Activated CD8-positive, alpha-beta memory T cell treated with anti-CD3 and anti-CD28 coated beads, Interleukin-2, amount 50 U/mL, for 1 hour (primary cell): ENCODE data around the gene PLEKHJ1.

Experiments
- DNase-seq: peaks from one replicate; pipeline ENCODE4 v3.0.0-alpha.2; 2020; ENCODE audit errors: extremely low read depth

The PLEKHJ1 gene

DNA sequence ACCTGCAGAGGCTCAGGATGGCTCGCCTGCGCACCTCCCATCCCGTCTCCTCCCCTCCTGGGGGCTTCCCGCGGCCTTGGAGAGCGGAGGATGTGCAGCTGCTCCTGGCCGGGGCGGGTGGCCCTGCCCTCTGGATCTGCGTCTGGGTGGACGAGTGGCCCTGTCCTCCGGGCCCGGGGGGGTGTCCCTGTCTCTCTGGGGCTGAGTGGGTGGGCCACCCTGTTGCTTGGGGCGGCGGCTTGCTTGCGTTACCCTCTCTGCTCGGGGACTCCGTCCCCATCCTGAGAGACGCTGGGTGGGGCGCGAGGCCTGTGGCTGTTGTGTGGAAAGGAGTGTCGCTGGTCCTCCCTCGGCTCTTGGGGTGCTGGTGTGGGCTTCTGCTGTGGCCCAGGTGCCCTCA is 37.8 kb downstream of the PLEKHJ1 start:
- DNase-seq = no peak

DNA sequence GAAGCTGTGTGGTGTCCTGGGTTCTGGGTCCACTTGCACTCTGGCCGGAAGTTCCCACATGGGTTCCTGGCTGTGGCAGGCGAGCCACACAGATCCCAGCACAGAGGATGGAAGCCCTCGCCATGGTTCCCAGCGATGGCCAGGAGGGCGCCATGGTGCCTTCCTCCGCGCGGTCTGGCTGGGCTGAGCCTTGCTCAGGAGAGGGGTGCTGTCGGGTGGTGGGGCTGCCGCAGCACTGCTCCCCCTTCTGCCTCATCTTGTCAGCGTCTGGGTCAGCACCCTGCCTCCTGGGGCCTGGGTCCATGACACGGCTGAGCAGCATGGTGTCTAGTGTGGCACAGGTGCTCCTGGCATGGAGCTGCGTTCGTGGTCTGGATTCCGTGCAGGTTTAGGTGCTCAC is 38.9 kb downstream of the PLEKHJ1 start:
- no peak for DNase-seq

GRCh38 chr19:2195914-2196313 is 40.2 kb downstream of the PLEKHJ1 start:
- DNase-seq = no peak

GRCh38 chr19:2195361-2195760 is 40.8 kb downstream of the PLEKHJ1 start:
- DNase-seq = no peak

GRCh38 chr19:2194513-2195078 is 41.5 kb downstream of the PLEKHJ1 start:
- DNase-seq = no peak

DNA sequence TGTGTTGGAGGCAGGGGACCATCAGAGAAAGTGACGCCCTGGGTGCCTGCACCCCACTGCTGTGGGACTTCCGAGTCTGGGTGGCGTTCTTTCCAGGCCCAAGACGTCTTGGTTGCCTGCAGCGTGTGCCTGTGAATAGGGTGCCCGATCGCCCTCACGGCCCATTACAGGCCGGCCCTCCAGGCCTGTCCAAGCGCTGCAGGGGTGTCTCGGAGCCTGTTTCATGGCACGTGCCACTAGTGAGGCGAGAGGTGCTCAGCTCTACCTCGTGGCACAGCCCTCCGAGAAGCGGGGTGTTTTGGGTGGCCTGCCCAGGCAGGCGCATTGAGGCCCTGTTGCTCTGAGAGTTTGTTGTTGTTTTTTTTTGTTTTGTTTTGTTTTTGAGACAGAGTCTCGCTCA is 42.3 kb downstream of the PLEKHJ1 start:
- no peak for DNase-seq

- DNase-seq = no peak
Observed at GRCh38 chr19:2192862-2193261, 43.3 kb downstream of the PLEKHJ1 start.

- no peak for DNase-seq
Observed at GRCh38 chr19:2191456-2192310, 44.4 kb downstream of the PLEKHJ1 start.

DNA sequence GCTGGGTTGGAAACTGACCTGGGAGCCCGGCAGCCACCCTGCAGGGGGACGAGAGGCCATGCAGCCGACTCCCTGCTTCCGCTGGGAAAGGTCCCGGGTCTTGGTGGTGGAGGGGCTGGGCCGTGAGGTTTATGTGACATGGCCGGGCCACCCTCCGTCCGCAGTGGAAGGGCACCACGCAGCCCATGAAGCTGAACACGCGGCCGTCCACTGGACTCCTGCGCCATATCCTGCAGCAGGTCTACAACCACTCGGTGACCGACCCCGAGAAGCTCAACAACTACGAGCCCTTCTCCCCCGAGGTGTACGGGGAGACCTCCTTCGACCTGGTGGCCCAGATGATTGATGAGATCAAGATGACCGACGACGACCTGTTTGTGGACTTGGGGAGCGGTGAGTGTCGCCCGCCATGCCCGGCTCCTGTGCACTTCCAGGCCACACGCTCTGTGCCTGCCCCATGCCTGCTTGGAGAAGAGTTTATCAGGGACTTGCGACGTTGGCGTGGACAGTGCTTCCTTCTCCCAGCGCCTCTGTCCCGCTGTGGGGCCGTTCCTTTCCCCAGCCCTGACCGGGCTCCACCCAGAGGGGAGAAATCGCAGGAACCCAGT is 45.2 kb downstream of the PLEKHJ1 start:
- no peak for DNase-seq

- no peak for DNase-seq
Observed at GRCh38 chr19:2189880-2190279, 46.2 kb downstream of the PLEKHJ1 start.

DNA sequence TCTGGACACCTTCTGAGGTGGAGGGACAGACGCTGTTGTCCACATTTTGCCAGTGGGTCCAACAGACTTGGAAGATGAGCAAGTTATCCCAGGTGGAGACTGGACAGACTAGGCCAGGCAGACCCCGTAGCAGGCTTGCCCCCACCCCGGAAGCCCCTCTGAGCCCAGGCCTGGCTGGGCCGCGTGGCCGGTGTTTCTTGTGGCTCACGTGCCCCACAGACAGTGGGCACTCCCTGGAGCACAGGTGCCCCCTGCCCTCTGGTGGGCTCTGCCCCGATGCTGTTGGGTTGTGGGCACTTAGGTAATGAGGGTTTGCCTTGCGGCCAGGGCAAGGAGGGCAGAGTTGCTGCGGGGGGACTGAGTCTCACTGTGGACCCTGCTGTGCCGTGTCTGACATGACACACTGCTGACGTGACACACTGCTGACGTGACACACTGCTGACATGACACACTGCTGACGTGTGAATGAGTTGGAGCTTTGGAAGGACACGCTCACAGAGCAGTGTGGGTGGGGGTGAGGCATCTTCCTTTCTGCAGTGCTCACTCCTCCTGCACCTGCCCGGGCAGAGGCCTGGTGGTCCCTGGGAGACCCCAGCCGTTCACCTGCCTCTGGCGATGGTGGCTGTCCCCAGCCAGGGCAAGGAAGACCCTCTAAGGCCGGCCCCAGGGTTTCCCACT is 47.3 kb downstream of the PLEKHJ1 start:
- DNase-seq = no peak

DNA sequence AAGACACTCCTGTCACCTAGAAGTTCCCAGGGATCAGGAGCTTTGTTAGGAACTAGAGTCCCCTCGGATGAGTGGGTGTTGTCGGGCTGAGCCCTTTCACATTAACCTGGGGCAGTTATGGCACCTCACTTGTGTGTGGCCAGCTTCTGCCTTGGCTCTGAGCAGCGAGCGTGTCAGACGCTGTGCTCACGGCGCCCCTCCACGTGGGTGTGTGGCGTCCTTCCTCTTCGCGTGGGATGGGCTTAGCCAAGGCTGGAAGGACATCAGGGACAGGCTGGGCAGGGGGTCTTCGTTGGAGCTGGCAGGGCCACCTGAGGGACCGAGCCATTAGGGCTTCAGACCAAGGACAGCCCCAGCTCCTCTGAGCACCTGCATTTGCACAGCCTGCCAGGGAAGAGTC is 49.0 kb downstream of the PLEKHJ1 start:
- DNase-seq = no peak

- DNase-seq = no peak
Observed at GRCh38 chr19:2186071-2186846, 49.9 kb downstream of the PLEKHJ1 start.

GRCh38 chr19:2185734-2186070 is 50.4 kb downstream of the PLEKHJ1 start:
- DNase-seq = no peak

DNA sequence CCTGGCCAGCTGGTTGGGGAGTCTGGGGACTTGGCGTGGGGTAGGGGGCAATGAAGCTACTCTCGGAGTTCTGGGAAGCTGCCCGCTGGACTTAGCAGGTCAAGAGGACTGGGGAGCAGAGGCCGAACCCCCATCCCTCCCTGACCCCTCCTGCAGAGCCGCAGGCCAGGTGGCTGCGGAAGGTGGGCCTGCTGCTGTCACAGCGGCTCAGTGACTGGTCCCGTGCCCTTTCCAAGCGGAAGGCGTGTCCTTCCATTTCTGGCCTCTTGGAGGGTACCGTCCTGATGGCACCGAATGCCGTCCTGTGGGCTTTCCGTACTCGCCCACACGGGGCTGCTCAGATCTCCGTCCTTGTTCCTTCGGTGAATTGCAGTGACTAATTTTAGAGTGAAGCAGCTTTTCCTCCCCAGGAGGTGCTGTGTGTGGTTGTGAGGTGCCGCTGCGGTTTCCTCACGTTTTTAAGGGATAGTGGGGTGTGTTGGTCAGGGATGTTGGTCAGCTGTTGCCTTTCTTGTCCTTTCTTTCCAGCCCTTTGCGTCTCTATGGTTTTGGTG is 51.6 kb downstream of the PLEKHJ1 start:
- no peak for DNase-seq
